Suprapubic skin (tissue), 4 donors: ENCODE measurements around the gene PITRM1.

Source experiments
- CTCF ChIP-seq, 2 donors: fragments of 200-600 bp in 1 of 2; fragments of 450-650 bp in 1 of 2; sonication (generic) in 1 of 2; IDR thresholded peaks; one replicate each; pipeline ENCODE4 v1.5.1; 2016 to 2019; ENCODE audit warnings: antibody characterized with exemption in 2 of 2, mild to moderate bottlenecking in 1 of 2, moderate library complexity in 1 of 2
- EP300 ChIP-seq: sonication (generic); formaldehyde crosslinking; IDR thresholded peaks from one replicate; pipeline ENCODE4 v1.6.1; 2017; ENCODE audit warnings: antibody characterized with exemption
- POLR2A ChIP-seq, 2 donors: fragments of 450-650 bp; IDR thresholded peaks; one replicate each; pipeline ENCODE4 v1.6.1; 2017; ENCODE audit warnings: antibody characterized with exemption in 2 of 2, mild to moderate bottlenecking in 2 of 2, moderate library complexity in 2 of 2
- POLR2AphosphoS5 ChIP-seq, 3 donors: sonication (generic); formaldehyde crosslinking; IDR thresholded peaks; one replicate each; pipeline ENCODE4 v1.6.1; 2017; ENCODE audit warnings: antibody characterized with exemption in 3 of 3

DNA sequence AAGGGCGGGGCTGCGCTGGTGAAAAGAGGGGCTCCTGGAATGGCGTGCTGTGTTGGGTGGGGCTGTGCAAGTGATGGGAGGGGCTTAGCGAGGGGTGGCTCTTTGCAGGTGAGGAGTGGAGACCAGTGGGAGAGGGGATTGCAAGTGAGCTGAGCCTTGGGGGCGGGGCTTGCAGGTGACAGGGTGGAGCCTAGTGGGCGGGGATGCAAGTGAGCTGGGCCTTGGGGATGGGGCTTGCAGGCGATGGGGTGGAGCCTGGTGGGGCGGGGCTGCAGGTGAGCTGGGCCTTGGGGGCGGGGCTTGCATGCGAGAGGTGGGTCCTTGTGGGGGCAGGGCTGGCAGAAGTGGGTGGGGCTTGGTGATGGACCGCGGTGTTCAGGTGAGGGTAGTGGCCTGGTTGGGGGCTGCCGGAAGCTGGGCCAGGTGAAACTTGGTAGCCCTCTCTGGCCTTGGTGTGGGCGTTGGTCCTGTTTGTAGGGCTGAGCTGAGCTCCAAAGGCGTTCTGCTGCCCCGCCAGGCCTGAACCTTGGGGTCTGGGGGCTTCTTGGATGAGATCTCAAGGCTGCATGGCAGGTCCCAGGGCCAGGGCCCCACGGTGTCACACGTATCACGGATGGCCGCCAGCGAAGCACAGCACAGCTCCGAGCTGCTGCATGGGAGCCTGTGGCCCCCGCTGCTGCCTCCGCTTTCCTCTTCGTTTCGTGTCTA, 743 bp upstream of the PITRM1 start:
- TF ChIP-seq CTCF (IDR thresholded peaks at IDR 0.05) = no peak
- no peak for TF ChIP-seq EP300
- TF ChIP-seq POLR2A (IDR thresholded peaks at IDR 0.05) = no peak
- TF ChIP-seq POLR2AphosphoS5 (IDR thresholded peaks at IDR 0.05) = no peak
